Central memory CD4-positive, alpha-beta T cell (primary cell): ENCODE results near the gene CLEC2D.
"Not testable (repeated sequence)": the region's sequence is repeated elsewhere in the genome, so short reads cannot be mapped to it uniquely, and the experiment has no call there.

ENCODE experiments used
- DNase-seq: peaks from one replicate; pipeline ENCODE4 v3.0.0; 2022

The CLEC2D gene

DNA sequence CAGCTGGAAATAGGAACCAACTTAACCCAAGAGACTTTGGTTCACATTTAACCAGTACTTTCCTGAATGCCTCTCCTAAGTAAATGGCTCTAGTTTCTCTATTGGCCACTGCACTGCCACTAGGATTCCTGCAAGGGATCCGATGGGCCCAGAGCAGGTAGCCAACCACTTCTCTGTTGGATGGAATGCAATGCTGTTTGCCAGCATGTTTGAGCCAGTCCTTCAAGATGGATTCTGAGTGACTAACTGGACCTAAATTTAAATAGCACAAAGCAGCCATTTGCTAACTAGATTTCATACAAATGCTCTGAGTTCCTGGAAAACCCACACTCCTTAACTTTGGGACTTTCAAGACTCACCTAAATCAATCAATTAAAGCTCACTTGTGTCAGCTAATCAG, 9.5 kb upstream of the CLEC2D start:
- no peak for DNase-seq

DNA sequence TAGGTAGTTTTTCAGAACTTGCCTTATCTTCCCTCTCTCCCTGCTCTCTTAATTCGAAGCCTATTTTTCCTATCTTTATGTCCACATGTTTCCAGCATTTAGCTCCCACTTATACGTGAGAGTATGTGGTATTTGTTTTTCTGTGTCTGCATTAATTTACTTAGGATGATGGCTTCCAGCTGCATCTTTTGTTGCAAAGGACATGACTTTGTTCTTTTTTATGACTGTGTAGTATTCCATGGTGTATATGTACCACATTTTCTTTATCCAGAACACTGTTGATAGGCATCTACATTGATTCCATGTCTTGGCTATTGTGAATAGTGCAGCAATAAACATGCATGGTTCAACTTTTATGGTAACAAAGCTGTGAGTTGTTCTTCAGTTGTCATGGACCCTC, 7.8 kb upstream of the CLEC2D start:
- DNase-seq = no peak

DNA sequence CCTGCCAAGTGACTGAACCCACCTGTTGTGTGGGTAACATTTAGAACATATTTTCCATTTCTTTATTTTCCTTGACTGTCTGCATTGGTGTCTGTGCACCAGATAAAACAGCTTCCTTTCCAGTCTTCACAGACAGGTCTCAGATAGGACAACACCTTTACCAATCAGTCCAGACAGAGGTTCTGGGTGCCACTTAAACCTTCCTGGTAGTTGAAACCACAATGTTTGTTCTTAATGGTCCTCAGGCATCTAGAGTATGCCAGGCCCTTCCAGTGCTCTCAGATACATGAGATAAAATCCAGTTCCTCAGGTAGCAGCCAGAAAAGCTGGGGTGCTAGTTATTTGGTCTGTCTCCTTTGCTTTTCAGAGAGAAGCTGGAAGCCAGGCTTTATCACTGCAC, 7.0 kb upstream of the CLEC2D start:
- DNase-seq = no peak

DNA sequence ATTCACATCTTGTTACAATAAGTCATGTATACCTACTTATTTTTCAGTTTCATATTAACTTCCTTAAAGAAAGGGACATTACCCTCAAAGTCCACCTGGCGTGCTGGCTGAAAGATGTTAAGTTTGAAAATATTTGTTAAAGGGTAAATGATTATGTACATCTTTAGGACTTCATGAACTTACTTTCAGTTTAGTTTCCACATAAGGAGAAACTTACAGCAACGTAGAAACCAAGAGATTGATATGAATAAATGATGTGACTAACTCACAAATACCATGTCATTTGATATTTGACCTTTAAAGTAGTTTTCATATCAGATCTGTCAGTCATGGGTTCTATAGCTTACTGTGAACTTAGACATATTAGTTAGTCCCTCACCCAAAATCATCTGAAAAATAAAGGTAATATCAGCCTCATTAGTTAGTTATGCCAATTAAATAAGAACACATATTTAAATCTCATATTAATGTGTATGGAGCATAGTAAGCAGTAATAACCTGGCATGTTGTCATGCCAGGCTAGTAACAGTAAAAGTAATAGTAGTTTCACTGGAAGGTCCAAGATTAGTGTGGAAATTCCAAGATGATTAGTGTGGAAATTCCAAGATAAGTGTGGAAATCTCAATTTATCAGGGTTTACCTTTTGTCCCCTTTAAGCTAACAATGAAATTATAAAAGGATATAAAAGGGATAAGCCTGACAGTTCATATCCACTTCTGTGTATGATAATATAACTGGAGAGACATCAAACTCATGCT, 1.9 kb upstream of the CLEC2D start:
- no peak for DNase-seq

DNA sequence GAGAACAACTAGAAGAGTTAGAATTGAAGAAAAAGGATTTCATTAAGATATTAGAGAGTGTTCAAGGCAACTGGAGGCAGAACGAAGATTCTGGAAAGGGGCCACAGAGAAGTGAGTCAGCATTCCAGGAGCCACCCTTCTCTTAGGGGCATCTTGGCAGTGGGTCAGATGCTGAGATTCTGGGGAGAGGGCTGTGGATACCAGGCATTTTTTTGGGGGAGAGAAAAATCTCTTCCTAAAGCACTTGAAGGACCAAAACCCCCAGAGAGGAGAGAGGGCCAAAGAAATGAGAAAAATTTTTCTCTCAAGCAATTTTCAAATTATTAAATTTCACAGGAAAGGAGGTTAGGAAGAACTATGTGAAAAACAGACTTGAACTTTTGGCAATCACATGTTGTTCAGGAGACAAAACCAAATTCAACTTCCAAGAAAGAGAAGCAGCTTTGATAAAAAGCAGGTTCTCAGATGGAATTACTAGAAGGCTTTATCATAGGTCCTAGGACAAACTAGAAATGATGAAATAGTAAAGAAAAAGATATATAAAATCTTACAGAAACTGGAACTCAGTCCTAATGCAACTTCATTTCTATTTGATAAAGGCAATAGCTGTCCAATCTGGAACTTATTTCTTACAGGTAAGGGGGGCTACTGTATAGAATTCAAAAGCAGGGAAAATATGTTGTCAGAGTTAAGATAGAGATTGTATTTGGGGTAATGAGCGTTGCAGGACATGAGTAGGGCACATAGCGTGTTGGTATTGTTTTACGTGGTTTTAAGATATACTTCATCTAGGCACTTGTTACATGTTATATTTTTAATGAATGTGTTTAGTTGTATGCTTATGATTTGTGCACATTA, 1.1 kb upstream of the CLEC2D start:
- DNase-seq = no peak

DNA sequence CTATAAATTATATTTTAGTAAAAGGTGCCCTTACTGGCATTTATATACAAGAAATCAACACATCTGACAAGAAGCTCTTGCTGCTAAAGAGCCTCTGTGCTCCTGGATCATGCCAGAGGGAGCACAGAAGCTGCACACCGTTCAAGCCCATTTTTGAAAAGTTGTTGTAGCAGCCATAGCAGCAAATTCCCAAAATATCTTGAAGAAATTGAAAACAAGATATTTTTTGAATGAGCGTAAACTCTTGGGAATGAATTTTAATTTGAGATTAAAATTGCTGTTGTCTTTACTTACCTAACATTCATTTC, 540 bp upstream of the CLEC2D start:
- no peak for DNase-seq

DNA sequence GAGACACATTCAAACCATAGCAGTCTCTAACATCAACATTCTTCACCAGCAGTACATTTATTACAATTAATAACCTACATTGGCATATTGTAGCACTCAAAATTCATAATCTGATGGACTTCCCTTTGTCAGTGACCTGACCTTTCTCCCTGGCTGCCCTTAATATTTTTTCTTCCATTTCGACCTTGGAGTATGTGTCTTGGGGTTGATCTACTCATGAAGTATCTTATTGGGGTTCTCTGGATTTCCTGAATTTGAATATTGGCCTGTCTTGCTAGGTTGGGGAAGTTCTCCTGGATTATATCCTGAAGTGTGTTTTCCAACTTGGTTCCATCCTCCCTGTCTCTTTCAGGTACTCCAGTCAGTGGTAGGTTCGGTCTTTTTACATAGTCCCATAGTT, 2.8 kb downstream of the CLEC2D start:
- not testable (repeated sequence) for DNase-seq

DNA sequence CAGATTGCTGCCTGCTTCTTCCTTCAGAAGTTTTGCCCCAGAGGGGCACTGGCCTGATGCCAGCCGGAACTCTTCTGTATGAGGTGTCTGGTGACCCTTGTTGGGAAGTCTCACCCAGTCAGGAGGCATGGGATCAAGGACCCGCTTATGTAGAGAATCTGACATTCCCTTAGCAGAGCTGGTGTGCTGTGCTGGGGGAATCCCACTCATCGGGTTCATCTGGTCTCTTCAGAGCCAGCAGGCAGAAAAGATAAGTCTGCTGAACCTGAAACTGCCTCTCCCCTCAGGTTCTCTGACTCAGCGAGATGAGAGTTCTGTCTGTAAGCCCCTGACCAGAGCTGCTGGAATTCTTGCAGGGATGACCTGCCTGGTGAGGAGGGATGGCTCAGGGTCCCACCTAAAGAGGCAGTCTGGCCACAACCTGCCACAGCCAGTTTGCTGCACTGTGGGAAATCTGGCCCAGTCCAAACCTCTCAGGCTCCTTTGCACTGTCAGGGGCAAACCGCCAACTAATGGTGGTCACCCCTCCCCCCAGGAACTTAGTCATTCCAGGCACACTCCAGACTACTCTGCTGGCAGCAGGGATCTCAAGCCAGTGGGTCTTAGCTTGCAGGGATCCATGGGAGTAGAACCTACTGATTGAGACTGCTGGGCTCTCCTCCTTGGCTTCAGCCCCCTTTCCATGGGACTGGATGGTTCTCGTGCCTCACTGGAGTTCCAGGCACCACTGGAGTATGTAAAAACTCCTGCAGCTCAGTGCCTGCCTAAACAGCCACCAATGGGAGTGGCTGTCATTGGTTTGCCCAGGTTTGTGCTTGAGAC, 4.1 kb downstream of the CLEC2D start:
- peak; percentile 54 for DNase-seq

DNA sequence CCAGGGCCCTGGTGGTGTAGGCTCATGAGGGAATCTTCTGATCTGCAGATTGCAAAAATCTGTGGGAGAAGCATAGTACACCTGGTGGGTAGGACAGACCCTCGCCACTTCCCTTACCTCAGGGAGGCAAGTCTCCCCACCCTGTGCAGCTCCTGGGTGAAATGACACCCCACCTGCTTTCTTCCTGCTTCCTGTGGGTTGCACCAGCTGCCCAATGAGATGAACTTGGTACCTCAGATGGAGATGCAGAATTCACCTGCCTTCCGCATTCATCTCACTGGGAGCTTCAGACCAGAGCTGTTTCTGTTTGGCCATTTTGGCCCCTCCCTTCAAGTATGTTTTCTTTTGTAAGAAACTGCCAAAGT, 4.7 kb downstream of the CLEC2D start:
- peak; percentile 61 for DNase-seq

DNA sequence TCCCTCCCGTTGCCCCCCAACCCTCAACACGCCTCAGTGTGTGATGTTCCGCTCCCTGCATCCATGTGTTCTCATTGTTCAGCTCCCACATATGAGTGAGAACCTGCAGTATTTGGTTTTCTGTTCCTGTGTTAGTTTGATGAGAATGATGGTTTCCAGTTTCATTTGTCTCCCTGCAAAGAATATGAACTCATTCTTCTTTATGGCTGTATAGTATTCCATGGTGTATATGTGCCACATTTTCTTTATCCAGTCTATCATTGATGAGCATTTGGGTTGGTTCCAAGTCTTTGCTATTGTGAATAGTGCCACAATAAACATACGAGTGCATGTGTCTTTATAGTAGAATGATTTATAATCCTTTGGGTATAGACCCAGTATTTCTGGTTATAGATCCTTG, 13.0 kb downstream of the CLEC2D start:
- DNase-seq = not testable (repeated sequence)

DNA sequence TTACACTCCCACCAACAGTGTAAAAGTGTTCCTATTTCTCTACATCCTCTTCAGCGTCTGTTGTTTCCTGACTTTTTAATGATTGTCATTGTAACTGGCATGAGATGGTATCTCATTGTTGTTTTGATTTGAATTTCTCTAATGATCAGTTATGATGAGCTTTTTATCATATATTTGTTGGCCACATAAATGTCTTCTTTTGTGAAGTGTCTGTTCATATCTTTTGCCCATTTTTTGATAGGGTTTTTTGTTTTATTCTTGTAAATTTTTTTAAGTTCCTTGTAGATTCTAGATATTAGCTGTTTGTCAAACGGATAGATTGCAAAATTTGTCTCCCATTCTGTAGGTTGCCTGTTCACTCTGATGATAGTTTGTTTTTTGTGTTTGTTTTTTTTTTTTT, 13.4 kb downstream of the CLEC2D start:
- DNase-seq = not testable (repeated sequence)

DNA sequence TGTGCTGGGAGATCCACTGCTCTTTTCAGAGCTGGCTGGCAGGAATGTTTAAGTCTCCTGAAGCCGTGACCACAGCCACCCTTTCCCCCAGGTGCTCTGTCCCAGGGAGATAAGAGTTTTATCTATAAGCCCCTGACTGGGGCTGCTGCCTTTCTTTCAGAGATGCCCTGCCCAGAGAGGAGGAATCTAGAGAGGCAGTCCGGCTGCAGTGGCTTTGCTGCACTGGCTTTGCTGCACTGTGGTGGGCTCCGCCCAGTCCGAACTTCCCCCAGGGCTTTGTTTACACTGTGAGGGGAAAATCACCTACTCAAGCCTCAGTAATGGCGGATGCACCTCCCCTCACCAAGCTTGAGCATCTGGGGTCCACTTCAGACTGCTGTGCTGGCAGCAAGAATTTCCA, 15.9 kb downstream of the CLEC2D start:
- DNase-seq = not testable (repeated sequence)

DNA sequence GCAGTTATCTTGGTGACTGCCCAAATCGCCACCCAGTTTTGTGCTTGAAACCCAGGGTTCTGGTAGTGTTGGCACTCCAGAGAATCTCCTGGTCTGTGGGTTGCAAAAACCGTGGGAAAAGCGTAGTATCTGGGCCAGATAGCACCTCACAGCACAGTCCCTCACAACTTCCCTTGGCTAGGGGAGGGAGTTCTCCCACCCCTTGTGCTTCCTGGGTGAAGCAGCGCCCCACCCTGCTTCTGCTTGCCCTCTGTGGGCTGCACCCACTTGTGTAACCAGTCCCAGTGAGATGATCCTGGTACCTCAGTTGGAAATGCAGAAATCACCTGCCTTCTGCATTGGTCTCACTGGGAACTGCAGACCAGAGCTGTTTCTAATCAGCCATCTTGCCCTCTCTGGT, 16.4 kb downstream of the CLEC2D start:
- DNase-seq = no peak

DNA sequence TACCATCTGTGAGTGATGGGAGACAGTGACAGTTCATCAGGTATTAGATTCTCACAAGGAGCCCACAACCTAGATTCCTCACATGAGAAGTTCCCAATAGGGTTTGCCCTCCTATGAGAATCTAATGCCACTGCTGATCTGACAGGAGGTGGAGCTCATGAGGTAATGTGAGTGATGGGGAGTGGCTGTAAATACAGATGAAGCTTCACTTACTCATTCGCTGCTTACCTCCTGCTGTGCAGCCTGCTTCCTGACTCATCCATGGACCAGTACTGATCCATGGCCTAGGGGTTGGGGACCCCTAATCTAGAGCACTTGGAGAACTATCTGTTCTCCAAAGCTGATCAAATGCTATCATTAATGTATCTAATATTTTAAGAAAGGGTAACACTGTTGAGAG, 17.7 kb downstream of the CLEC2D start:
- no peak for DNase-seq

DNA sequence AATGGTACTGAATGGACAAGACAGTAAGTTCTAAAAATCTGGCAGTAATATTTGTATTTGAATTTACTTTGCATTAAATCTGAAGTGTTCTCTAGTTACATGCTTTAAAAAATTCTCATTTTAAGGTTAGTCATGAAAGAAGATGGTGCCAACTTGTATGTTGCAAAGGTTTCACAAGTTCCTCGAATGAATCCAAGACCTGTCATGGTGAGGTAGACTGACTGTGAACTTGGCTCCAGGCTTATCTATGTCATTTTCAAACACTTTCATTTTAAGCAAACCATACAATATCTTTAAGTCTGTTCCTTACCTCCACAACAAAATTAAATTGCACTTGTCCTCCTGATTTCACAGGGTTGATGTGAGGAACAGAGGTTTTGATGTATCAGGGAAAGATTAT, 23.4 kb downstream of the CLEC2D start:
- DNase-seq = no peak

DNA sequence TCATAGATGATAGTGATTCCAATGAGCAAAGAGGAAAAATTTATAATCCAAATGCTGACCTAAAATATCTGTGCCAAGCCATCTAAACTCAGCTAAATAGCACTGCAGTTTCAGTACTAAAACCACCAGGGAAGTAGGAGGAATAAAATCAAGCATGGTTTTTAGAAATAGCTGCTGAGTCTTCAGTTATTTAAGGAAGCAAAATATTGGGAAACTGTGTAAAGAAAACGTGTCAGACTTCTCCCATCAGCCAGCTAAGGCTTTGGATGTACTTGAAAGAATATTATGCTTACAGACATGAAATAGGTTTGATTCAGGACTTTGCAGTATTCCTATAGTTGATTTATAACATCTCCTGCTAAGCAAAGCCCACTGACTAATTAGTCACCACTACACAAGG, 24.7 kb downstream of the CLEC2D start:
- DNase-seq = no peak

DNA sequence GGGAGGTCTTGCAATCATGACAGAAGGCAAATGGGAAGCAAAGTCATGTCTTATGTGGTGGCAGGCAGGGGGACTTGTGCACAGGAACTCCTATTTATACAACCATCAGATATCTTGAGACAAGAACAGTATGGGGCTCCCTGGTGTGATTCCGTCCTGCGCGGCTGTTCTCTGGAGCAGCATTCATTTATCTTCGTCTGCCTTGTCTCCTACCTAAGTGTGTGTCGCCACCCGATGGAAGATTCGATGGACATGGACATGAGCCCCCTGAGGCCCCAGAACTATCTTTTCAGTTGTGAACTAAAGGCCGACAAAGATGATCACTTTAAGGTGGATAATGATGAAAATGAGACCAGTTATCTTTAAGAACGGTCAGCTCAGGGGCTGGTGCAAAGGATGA, 25.6 kb downstream of the CLEC2D start:
- not testable (repeated sequence) for DNase-seq

DNA sequence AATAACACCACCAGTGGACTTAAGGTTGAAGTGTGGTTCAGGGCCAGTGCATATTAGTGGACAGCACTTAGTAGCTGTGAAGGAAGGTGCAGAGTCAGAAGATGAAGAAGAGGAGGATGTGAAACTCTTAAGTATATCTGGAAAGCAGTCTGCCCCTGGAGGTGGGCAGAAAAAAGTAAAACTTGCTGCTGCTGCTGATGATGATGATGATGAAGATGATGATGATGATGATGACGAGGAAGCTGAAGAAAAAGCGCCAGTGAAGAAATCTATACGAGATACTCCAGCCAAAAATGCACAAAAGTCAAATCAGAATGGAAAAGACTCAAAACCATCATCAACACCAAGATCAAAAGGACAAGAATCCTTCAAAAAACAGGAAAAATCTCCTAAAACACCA, 26.1 kb downstream of the CLEC2D start:
- DNase-seq = not testable (repeated sequence)

DNA sequence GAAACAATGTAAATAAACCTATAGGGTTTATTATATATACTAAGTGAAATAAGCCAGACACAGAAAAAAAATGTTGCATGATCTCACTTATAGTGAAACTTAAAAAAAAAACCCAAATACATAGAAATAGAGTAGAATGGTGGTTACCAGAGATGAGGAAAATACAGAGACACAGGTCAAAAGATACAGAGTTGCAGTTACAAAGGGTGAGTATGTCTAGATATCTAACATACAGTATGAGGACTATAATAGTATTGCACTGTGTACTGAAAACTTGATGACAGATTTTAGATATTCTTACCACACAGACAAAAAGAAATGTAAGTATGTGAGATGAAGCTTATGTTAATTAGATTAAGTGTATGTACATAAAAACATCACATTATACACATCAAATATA, 28.1 kb downstream of the CLEC2D start:
- no peak for DNase-seq

DNA sequence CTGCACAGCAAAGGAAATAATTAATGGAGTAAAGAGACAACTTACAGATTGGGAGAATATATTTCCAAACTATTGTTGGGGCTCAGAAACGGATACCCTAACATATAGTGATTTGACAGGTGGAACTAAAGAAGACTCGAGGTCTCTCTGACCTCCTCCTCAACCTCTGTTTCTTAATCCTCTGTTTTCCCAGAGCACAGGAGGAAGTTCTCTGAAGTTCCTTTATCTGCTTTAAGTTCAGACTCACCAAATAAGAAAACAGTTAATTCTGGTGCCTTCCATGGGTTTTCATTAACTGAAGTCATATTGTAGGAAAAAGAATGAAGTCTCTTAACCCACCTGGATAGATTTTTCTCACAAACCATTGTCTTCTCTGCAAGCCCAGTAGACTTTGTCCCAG, 29.2 kb downstream of the CLEC2D start:
- DNase-seq = no peak

DNA sequence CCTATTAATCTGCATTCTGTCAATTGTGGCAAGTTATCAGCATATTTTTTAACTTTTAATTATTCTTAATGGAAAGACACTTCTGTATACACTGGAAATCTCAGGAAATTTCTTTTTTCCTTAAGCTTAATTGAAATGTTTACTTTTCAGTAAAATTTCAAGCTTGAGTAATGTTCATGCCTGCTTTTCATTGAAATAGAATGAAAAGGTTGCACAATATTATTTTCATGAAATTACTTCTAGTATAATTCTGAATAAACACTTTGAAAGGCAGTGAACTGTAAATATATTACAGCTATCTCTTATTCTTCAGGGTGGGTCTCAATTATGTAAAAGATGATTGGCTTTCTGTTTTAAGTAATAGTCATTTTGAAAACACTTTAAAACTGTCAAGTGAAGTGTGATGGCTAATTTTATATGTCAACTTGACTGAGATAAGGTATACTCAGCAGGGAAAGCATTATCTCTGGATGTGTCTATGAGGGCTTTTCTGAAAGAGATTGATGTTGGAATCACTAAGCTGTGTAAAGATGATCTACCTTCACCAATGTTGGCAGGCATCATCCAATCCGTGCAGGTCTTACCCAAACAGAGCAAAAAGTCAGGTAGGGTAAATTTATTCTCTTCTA, 29.9 kb downstream of the CLEC2D start:
- no peak for DNase-seq

DNA sequence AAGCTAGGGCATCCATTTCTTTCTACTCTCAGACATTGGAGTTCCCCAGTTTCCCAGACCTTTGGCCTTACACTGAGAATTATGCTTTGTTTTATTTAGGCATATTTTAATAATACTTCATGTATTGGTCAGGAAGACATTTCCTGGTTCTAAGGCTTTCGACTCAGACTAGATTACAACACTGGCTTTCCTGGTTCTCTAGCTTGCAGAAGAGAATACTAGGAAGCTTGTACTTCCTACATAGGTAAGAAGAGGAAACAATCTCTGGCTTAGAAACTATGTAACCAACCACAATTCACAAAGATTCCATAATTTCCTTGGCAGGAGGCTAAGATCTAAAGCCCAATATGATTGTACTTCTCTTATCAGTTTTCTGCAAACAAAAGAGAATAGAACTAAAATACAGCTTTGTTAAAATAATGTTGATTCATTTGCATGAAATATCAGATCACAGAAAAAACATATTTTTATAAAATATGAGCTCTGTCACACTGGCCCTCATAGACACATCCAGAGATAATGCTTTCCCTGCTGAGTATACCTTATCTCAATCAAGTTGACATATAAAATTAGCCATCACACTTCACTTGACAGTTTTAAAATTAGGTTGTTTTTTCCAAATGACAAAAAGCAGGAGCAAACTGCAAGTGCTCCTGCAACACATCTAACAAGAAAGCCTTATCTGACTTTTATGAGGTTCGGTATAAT, 30.5 kb downstream of the CLEC2D start:
- DNase-seq = no peak

DNA sequence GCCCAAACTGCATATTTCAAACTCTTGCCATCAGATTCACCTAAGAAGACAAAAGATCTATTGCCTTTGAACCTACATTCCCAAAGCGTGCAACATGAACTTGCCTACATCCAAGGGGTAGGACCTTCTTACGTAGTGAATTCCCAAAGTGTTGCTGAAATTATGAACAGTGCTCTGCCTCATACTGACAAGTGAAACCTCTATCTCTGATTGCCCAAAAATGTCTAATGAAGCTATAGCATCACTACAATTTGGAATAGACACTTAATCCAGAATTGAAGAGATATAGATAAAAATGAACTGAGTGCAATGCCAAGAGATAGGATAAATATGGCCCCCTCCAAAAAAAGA, 31.1 kb downstream of the CLEC2D start:
- no peak for DNase-seq
